Stimulated activated naive CD8-positive, alpha-beta T cell treated with anti-CD3 and anti-CD28 coated beads, Interleukin-15, Interleukin-2, amounts not matched to agents 100 ng/mL and 50 ng/mL, for 24 hours (primary cell): ENCODE measurements around the gene SLC30A2.
"Not testable (repeated sequence)": the region's sequence is repeated elsewhere in the genome, so short reads cannot be mapped to it uniquely, and the experiment has no call there.

Experiments used
- H3K27ac Mint-ChIP-seq: one replicate; pipeline ENCODE4 v1.8.0; 2021; ENCODE audit warnings: mild to moderate bottlenecking, mixed read lengths
- H3K27me3 Mint-ChIP-seq: one replicate; pipeline ENCODE4 v1.8.0; 2021; ENCODE audit warnings: mixed read lengths
- H3K36me3 Mint-ChIP-seq: one replicate; pipeline ENCODE4 v1.8.0; 2021; ENCODE audit warnings: low read depth, mixed read lengths
- H3K4me1 Mint-ChIP-seq: one replicate; pipeline ENCODE4 v1.8.0; 2021; ENCODE audit warnings: low read depth, mixed read lengths
- H3K4me3 Mint-ChIP-seq: one replicate; pipeline ENCODE4 v1.8.0; 2021; ENCODE audit warnings: mild to moderate bottlenecking, mixed read lengths
- H3K9me3 Mint-ChIP-seq: one replicate; pipeline ENCODE4 v1.8.0; 2021; ENCODE audit warnings: mixed read lengths

SLC30A2 gene, protein sequence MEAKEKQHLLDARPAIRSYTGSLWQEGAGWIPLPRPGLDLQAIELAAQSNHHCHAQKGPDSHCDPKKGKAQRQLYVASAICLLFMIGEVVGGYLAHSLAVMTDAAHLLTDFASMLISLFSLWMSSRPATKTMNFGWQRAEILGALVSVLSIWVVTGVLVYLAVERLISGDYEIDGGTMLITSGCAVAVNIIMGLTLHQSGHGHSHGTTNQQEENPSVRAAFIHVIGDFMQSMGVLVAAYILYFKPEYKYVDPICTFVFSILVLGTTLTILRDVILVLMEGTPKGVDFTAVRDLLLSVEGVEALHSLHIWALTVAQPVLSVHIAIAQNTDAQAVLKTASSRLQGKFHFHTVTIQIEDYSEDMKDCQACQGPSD

DNA sequence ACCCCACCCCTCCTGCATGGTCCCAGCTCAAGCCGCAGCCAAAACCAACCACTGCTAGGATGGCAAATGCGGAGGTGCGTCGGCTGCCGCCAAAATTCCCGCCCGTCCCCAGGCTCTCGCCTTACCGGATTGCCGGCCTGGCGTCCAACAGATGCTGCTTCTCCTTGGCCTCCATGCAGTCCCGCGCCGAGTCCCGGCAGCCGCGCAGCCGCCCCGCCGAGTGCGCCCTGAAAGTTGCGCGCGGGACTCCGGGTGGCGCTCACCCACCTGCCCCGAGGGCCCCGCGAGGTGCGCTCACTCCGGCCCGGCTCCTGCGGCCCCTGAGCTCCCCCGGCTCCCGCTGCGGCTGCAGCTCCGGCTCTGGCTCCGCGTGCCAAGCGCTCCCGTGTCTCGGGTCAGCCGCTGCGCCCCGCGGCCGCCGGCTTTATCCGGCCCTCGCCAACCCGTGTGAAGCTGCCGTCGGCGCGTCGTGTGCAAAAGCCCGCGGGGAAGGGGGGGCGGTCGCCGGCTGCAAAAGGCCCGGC is at the start of gene SLC30A2:
Gene SLC30A2 (minus strand): TSS at position 397 of the 524 bp plus-strand sequence. CDS start 222 bp downstream, at position 175.
- H3K36me3 Mint-ChIP-seq = no peaks in the 10 kb centered on the region
- H3K9me3 Mint-ChIP-seq = no peaks in the 10 kb centered on the region
- no peaks in the 10 kb centered on the region for H3K4me1 Mint-ChIP-seq
- no peak within 1 kb of the TSS for H3K4me3 Mint-ChIP-seq
- no peak within 1 kb of the TSS for H3K27ac Mint-ChIP-seq
- peaks cover 60% of the 10 kb centered on the region for H3K27me3 Mint-ChIP-seq

DNA sequence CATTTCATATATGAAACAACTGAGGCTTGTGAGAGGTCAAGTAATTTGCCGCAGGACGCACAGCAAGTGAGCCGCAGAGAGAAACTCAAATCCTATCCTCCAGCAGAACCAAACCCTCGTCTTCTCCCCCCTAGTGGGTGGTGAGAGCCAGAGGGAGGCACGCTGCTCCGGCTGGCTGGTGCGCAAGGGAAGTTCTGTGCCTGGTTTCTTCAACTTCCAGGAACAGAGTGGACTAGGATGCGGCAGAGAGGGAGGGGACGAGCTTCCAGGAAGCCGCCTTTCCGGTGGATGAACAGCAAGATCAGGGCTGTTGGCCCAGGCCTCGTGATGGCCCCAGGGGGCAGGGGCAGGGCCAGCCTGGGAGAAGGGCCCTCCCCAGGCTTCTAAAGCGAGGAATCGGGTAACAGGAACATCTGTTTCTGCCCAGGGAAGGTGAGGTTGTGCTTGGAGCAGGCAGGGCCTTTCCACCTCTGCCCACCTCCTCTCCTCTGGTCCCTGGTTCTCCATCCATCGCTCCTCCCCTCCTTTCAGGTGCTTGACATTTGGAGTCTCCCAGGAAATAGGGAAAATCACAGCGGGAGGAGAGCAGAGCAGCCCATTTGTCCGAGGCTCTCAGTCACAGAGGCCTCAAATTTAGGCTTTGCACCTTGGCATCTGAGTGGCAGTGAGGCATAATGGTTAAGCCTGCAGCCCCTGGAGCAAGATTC is 48.9 kb upstream of the SLC30A2 start:
- no peaks in the 10 kb centered on the region for H3K4me1 Mint-ChIP-seq
- peaks cover 29% of the 10 kb centered on the region for H3K27me3 Mint-ChIP-seq
- no peak overlapping the region for H3K27ac Mint-ChIP-seq
- H3K36me3 Mint-ChIP-seq = no peaks in the 10 kb centered on the region
- no peak overlapping the region for H3K4me3 Mint-ChIP-seq
- no peaks in the 10 kb centered on the region for H3K9me3 Mint-ChIP-seq

DNA sequence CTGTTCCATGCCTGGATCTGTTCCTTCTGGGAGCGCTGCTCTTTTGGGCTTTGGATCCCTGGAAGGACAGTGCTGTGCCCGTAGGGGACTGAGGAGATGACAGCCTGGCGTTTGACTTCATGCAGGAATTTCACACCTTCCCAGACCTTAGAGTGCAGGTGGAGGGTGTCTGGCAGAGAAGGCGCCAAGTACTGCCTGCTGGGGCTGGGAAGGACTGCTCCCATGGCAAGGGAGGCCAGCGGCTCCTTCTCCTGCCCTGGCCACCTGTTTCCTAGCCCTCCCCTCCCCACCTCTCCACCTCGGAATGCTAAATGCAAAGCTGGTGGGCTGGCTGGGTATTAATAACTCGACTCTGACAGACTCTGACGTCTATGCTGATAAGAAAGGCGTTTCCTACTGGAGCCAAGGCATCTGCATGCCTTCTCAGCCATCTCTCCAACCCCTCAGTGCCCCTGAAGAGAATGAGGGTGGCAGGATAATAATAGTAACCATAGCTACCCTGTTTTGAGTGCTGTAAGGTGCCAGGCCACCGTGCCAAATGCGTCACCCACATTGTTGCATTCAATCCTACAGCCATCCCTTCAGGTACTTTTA is 48.3 kb upstream of the SLC30A2 start:
- no peak overlapping the region for H3K27ac Mint-ChIP-seq
- H3K9me3 Mint-ChIP-seq = no peaks in the 10 kb centered on the region
- peaks cover 33% of the 10 kb centered on the region for H3K27me3 Mint-ChIP-seq
- no peaks in the 10 kb centered on the region for H3K4me1 Mint-ChIP-seq
- no peak overlapping the region for H3K4me3 Mint-ChIP-seq
- no peaks in the 10 kb centered on the region for H3K36me3 Mint-ChIP-seq

DNA sequence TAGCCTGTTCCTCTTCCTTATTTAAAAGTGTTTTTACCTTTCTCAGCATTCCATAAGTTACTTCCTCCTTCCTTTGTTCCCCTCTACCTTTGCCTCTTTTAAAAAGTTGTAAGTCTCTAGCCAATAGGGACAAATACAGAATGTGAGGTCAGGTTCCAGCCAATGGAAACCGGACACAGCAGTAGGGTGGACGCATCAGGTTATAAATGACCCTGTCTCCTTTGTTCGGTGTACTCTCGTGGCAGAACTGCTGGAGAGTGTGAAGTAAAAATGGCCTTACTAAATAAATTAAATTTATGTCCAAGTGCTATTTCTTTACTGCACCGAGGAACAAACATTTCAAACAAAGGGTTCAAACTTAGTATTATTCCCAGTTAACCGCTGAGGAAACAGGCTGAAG is 47.7 kb upstream of the SLC30A2 start:
- not testable (repeated sequence) for H3K4me1 Mint-ChIP-seq, H3K9me3 Mint-ChIP-seq, H3K36me3 Mint-ChIP-seq, H3K27ac Mint-ChIP-seq, H3K4me3 Mint-ChIP-seq
- peaks cover 37% of the 10 kb centered on the region for H3K27me3 Mint-ChIP-seq

DNA sequence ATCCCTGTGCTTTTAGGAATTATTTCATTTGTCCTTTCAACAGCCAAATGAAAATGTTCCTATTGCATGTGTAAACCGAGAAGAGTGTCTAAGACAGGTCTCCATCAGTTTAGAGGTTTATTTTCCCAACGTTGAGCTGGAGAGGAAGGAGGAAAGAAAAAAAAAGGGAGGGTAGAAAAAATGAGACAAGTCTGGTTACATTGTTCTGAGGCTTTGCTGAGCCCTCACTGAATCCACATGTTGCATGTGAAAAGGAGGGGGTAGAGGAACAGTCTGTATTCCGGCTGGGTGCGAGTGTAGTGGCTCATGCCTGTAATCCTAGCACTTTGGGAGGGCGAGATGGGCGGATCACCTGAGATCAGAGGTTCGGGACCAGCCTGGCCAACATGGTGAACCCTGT is 46.5 kb upstream of the SLC30A2 start:
- H3K4me3 Mint-ChIP-seq = no peak overlapping the region
- peaks cover 37% of the 10 kb centered on the region for H3K27me3 Mint-ChIP-seq
- no peaks in the 10 kb centered on the region for H3K4me1 Mint-ChIP-seq
- H3K27ac Mint-ChIP-seq = no peak overlapping the region
- no peaks in the 10 kb centered on the region for H3K36me3 Mint-ChIP-seq
- no peaks in the 10 kb centered on the region for H3K9me3 Mint-ChIP-seq

DNA sequence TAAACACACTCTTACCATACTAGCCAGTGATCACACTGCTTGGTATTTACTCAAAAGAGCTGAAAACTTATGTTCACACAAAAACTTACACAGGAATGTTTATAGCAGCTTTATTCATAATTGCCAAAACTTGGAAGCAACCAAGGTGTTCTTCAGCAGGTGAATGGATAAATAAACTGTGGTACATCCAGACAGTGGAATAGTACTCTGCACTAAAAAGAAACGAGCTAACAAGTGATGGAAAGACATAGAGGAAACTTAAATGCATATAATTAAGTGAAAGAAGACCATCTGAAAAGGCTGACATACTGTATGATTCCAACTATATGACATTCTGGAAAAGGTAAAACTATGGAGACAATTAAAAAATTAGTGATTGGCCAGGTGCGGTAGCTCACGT is 45.0 kb upstream of the SLC30A2 start:
- Mint-ChIP-seq H3K27me3 (peaks cover 43% of the 10 kb centered on the region), H3K9me3 (no peaks in the 10 kb centered on the region), H3K4me3 (no peak overlapping the region), H3K4me1 (no peaks in the 10 kb centered on the region), H3K27ac (no peak overlapping the region), H3K36me3 (no peaks in the 10 kb centered on the region)

DNA sequence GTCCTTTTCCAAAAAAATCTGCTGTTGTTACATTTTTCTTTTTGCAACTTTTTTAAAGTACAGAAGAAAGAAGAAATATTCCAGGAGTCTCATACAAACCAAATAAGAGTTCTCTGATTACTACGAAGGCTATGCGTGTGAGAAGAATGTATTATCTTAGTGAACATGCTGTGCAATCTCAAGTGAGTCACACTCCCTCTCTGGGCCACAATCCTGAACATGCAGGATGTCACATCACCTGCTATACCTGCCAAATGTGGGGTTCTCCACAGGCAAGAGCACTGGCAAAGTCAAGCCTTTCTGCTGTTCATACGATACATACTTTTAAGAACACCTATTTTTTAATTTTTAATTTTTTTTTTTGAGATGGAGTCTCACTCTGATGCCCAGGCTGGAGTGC is 43.2 kb upstream of the SLC30A2 start:
- Mint-ChIP-seq H3K4me1 (no peaks in the 10 kb centered on the region), H3K4me3 (no peak overlapping the region), H3K27me3 (peaks cover 50% of the 10 kb centered on the region), H3K9me3 (no peaks in the 10 kb centered on the region), H3K27ac (no peak overlapping the region), H3K36me3 (no peaks in the 10 kb centered on the region)

DNA sequence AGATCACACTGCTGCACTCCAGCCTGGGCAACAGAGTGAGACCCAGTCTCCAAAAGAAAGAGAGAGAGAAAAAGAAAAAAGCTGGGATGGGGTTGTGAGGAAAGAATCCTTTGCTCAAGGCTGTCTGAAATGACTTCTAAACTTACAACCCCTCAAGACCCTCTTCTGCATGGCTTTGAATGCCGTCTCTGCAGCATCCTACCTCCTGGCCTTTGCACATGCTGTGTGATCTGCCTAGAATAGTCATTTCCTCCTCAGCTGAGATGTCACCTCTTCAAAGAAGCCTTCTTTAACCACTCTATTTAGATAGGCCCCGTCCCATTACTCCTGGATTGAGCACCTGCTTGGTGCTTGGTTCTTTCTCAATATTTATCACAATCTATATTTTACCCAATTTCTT is 38.9 kb upstream of the SLC30A2 start:
- Mint-ChIP-seq H3K27ac (no peak overlapping the region), H3K36me3 (no peaks in the 10 kb centered on the region), H3K9me3 (no peaks in the 10 kb centered on the region), H3K4me1 (no peaks in the 10 kb centered on the region), H3K4me3 (no peak overlapping the region), H3K27me3 (peaks cover 22% of the 10 kb centered on the region)

DNA sequence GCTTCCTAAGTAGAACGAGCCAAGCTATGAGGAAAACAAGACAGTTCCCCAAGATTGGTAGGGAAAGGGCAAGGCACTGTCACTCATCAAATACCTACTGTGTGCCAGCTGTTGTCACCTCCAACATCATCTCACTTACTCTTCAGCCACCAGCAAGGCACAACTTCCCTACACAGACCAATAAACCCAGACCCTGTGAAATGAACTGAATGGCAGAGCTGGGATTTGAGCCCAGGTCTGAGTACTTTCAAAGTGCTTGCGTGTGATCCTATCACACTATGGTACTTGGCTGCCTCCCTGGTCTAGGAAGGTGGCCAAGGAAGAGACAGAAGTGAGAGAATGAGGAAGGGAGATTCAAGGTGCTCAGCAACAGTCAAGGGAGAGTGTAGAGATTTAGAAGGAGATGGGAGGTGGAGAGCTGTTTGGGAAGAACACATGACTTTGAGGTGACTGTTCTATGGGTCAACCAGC is 38.2 kb upstream of the SLC30A2 start:
- no peak overlapping the region for H3K27ac Mint-ChIP-seq
- no peaks in the 10 kb centered on the region for H3K36me3 Mint-ChIP-seq
- H3K4me3 Mint-ChIP-seq = no peak overlapping the region
- H3K4me1 Mint-ChIP-seq = no peaks in the 10 kb centered on the region
- H3K27me3 Mint-ChIP-seq = peaks cover 18% of the 10 kb centered on the region
- no peaks in the 10 kb centered on the region for H3K9me3 Mint-ChIP-seq

DNA sequence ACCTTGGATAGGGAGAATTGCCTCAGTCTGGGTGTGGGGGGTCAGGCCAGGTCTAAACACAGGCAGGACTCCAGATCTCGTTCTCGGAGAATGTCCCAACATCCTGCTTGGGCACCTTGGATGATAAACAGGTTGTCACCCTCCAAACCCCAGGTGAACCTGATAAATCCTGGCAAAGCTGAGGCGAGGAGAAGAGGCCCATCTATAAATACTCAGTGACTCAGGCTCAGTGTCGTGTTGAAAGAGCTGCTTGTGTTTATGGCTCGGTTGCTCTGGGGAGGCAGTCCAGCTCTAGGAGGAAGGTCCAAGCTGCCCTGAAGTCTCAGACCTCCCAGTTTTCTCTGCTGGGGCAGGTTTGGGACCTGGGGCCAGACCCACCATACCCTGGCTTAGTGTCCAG is 37.3 kb upstream of the SLC30A2 start:
- Mint-ChIP-seq H3K27ac (no peak overlapping the region), H3K27me3 (peaks cover 14% of the 10 kb centered on the region), H3K4me3 (no peak overlapping the region), H3K36me3 (no peaks in the 10 kb centered on the region), H3K9me3 (no peaks in the 10 kb centered on the region), H3K4me1 (no peaks in the 10 kb centered on the region)

DNA sequence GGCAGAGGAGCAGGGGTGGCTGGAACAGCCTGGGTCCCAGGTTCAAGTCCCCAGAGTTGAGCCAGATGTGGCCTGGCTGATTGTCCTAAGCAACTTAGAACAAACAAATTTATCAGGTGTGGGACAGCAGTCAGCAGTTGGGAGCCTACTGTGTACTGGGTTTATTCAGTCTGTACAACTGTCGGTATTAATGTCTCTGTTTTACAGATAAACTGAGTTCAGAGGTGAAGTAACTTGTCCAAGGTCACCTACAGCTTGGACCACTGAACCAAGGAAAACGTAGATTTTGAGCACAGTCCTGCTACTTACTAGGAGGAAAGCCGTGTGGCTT is 36.1 kb upstream of the SLC30A2 start:
- Mint-ChIP-seq H3K27ac (no peak overlapping the region), H3K36me3 (no peaks in the 10 kb centered on the region), H3K4me1 (no peaks in the 10 kb centered on the region), H3K27me3 (peaks cover 14% of the 10 kb centered on the region), H3K9me3 (no peaks in the 10 kb centered on the region), H3K4me3 (no peak overlapping the region)

DNA sequence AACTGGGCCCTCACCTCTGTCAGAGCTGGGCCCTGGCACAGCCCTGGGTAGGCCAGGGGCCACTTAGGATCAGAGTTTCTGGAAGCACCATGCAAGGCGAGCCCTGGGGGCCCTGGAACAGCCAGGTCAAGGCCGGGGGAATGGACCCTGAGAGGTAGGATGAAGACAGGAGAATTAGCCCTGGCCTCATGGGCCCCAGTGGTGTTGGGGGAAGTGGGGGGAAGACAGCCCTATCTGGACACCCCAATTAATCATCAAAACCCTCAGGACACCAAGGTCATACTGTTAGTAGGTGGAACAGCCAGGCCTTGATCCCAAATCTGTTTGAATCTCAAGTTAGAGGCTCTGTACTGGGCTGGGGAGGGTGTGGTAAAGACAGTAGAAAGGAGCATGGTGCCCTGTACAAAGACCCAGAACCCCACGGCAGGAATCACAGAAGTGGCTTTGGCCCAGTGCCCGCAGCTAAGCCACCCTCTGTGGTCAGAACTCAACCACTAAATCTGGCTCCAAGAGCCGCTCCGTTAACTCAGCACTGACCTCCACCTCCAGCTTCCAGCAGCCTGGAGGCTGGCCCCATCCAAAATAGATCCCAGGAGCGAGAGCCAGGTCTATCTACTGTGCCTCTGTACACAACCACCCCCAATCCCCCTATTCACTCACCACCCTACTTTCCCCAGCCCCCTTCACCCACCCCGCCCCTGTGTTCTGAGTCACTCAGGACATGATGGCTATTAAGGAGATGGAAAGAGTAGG is 35.5 kb upstream of the SLC30A2 start:
- Mint-ChIP-seq H3K4me1 (no peaks in the 10 kb centered on the region), H3K36me3 (no peaks in the 10 kb centered on the region), H3K27ac (no peak overlapping the region), H3K4me3 (no peak overlapping the region), H3K9me3 (no peaks in the 10 kb centered on the region), H3K27me3 (peaks cover 12% of the 10 kb centered on the region)

DNA sequence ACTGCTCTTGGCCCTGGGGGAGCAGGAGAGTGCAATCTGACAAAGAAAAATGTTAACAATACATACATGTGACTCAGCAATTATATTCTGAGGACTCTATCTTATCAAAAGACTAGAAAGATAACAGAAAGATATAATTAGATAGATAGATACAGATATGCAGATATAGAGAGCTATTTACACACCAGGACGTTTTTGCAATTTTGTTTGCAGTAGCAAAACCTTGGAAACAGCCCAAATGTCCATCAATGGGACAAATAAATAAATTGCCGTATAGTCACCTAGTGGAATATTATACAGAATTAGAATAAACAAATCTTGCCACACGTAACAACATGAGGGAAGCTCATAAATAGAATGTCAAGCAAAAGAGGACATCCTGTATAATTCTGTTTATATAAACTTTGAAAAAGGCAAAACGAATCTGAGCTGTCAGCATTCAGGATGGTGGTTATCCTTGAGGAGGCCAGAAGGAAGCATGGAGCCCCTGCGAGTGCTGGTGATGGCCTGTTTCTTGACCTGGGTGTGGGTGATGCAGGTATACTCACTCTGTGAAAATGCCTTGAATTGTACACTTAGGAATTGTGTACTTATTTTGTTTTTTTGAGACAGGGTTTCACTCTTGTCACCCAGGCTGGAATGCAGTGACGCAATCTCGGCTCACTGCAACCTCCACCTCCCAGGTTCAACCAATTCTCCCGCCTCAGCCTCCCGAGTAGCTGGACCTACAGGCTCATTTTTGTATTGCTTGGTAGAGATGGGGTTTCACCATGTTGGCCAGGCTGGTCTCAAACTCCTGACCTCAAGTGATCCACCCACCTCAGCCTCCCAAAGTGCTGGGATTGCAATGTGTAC is 34.3 kb upstream of the SLC30A2 start:
- Mint-ChIP-seq H3K27ac (no peak overlapping the region), H3K4me3 (no peak overlapping the region), H3K4me1 (no peaks in the 10 kb centered on the region), H3K27me3 (peaks cover 5% of the 10 kb centered on the region), H3K9me3 (no peaks in the 10 kb centered on the region), H3K36me3 (no peaks in the 10 kb centered on the region)

DNA sequence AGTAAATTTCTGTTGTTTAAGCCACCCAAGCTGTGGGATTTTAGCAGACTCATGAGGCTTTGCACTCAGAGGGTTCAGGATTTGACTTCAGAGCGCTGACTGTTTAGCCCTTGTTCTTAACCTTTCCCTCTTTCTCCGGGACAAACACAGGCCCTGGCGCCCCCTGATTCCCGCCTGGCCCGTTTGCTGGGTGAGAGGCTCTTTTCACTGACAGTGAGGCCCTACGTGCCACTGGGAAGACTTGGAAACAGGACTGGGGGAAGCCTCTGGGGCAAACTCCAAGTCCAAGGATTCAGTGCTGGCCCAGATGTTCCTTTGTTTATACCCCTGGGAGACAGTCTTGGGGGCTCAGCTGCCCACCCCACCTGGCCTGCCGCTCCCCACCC is 33.3 kb upstream of the SLC30A2 start:
- Mint-ChIP-seq H3K27me3 (peaks cover 2% of the 10 kb centered on the region), H3K36me3 (no peaks in the 10 kb centered on the region), H3K9me3 (no peaks in the 10 kb centered on the region), H3K4me1 (no peaks in the 10 kb centered on the region), H3K4me3 (no peak overlapping the region), H3K27ac (no peak overlapping the region)
